Measurements from ENCODE around the gene FLT1.

- TF ChIP-seq CTCF (conservative IDR thresholded peaks at IDR 0.05 in 1 of 2, IDR thresholded peaks at IDR 0.05 in 1 of 2; ENCODE audit: low read depth in 1 of 2, low read length in 2 of 2) (no peak), EZH2 (IDR thresholded peaks at IDR 0.05; ENCODE audit: low read length, missing control alignments) (no peak)
Measured at GRCh38 chr13:28297341-28297740, 197.6 kb downstream of the FLT1 start.

Data from fibroblast of lung (primary cell).